HG02840 (cell line): ENCODE results near the gene LINGO3.
A peak's percentile ranks its signal among the peaks of the same experiment; 100 is the strongest.

Experiments
- ATAC-seq: cut with Tn5 transposase; IDR thresholded peaks from one replicate; pipeline ENCODE4 v1.9.1; 2021; ENCODE audit warnings: mild to moderate bottlenecking, moderate library complexity, moderate number of reproducible peaks; ENCODE audit not compliant: unreplicated experiment, low FRiP score

Gene LINGO3

GRCh38 chr19:2269244-2270156 is 38.5 kb downstream of the LINGO3 start:
- ATAC-seq: peak; percentile 55

- ATAC-seq: no peak
Measured at GRCh38 chr19:2268861-2269243, 39.1 kb downstream of the LINGO3 start.

GRCh38 chr19:2268480-2268830 is 39.5 kb downstream of the LINGO3 start:
- ATAC-seq: no peak

- no peak for ATAC-seq
Measured at GRCh38 chr19:2266183-2266993, 41.6 kb downstream of the LINGO3 start.

- no peak for ATAC-seq
Measured at GRCh38 chr19:2261438-2262172, 46.3 kb downstream of the LINGO3 start.

- no peak for ATAC-seq
Measured at GRCh38 chr19:2260341-2260805, 47.6 kb downstream of the LINGO3 start.

GRCh38 chr19:2259336-2259735 is 48.6 kb downstream of the LINGO3 start:
- ATAC-seq: no peak
